GM21737 (cell line): ENCODE data around the gene CEP70.
"Not testable (repeated sequence)": the region's sequence is repeated elsewhere in the genome, so short reads cannot be mapped to it uniquely, and the experiment has no call there.

Source experiments
- ATAC-seq: cut with Tn5 transposase; IDR thresholded peaks from one replicate; pipeline ENCODE4 v1.9.1; 2021; ENCODE audit warnings: mild to moderate bottlenecking, moderate library complexity; ENCODE audit not compliant: unreplicated experiment

CEP70 gene, protein sequence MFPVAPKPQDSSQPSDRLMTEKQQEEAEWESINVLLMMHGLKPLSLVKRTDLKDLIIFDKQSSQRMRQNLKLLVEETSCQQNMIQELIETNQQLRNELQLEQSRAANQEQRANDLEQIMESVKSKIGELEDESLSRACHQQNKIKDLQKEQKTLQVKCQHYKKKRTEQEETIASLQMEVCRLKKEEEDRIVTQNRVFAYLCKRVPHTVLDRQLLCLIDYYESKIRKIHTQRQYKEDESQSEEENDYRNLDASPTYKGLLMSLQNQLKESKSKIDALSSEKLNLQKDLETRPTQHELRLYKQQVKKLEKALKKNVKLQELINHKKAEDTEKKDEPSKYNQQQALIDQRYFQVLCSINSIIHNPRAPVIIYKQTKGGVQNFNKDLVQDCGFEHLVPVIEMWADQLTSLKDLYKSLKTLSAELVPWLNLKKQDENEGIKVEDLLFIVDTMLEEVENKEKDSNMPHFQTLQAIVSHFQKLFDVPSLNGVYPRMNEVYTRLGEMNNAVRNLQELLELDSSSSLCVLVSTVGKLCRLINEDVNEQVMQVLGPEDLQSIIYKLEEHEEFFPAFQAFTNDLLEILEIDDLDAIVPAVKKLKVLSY

DNA sequence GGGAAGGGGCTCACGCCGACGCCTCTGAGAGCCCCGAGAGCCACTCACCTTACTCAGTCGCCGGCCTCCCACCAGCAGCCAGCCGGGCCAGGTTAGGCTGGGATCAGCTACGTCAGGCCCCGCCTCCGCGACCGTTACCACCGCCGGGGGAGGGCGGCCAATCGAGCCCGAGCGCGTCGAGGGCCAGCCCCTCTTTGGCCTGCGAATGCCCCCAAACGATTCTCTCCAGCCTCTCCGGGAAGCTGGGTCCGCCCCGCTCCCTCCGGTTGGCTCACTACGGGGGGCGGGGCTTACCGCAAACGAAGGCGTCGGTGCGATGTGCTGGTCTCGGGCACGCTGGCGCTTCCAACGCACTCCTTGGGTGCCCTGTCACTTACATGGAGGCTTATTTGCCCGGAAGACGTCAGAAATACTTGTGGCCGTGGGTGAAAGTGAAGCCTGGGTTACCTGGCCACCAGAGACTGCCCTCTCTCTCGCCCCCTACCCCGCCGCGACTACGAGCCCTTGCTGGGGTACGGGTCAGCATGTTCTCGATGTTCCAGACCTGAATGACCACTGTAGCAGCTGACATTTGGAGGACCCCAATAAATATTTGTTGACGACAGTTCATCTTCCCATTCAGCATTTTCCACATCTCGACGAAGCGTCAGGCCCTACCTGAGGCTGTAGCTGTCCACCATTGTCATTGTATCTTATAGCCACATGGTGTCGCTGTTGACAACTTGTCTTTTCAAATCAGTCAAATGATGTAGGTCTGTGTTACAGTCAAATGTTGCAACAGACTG is at the start of gene CEP70:
Gene CEP70 (minus strand): TSS at position 111 of the 785 bp plus-strand sequence. CDS start 21,333 bp downstream, outside the sequence.
- ATAC-seq = peak; percentile 79

DNA sequence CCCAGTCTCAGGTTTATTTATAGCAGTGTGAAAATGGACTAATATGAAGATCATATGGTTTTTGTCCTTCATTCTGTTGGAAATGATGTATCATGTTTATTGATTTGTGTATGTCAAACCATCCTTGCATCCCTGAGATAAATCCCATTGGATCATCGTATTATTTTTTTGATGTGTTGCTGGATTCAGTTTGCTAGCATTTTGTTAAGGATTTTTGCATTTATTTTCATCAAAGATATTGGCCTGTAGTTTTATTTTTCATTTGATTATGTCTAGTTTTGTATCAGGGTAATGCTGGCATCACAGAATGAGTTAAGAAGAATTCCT is 48.8 kb upstream of the CEP70 start:
- ATAC-seq = no peak

DNA sequence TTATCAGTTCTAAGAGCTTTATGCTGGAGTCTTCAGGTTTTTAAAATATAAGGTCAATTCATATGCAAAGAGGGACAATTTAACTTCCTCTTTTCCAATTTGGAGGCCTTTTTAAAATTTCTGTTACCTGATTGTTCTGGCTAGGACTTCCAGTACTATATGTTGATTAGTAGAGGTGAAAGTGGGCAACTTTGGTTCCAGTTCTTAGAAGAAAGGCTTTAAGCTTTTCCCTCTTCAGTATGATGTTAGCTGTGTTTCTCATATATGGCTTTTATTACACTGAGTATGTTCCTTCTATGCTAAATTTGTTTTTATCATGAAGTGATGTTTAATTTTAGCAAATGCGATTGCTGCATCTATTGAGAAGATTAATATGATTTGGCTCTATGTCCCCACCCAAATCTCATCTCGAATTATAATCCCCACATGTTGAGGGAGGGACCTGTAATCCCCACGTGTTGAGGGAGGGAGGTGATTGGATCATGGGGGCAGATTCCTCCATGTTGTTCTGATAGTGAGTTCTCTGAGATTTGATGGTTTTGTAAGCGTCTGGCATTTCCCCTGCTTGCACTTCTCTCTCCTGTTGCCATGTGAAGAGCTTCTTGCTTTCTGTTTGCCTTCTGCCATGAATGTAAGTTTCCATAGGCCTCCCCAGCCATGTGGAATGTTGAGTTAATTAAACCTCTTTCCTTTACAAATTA is 48.3 kb upstream of the CEP70 start:
- ATAC-seq = no peak

DNA sequence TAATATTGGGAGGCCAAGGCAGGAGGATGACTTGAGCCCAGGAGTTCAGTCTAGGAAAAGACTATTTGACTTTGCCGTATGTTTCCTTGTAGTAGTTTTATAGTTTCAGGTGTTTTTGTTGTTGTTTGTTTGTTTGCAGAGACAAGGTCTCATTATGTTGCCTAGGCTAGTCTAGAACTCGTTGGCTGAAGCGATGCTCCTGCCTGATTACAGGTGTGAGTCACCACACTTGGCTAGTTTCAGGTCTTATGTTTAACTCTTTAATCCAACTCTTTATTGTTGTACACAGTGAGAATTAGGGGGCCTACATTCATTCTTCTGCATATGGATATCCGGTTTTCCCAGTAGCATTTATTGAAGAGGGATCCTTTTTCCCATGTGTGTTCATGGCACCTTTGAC is 46.5 kb upstream of the CEP70 start:
- no peak for ATAC-seq

DNA sequence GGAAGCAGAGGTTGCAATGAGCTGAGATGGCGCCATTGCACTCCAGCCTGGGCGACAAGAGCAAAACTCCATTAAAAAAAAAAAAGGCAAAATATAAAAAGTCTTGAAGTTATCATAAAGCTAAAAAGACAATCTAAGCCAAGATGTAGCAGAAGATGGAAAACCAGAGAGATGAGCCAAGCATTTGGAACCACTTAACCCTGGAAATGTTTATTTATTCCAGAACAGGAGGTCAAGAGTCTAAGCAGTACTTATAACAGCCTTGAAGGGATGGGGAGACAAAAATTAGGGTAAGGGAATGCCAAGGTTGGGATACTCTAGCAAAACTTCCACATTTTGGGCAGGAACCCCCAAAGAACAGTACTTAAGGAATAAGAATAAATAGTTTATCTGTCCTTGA is 44.6 kb upstream of the CEP70 start:
- ATAC-seq = no peak

DNA sequence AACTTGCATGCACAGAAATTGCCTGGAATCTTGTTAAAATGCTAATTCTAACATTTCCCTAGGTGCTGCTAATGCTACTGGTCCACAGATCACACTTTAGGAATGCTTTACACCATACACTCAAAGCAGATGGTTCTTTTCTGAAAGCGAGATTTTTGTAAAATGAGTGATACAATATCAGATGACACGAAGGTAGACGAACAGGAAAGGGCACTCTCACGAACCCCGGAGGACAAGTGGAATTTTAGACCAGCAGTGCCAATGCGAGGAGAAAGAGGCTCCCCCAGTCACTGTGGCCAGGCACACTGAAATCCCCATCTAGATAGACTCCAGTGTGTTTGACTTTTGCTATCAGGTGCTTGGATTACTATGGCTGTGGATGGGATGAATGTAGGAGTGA is 35.5 kb upstream of the CEP70 start:
- no peak for ATAC-seq

DNA sequence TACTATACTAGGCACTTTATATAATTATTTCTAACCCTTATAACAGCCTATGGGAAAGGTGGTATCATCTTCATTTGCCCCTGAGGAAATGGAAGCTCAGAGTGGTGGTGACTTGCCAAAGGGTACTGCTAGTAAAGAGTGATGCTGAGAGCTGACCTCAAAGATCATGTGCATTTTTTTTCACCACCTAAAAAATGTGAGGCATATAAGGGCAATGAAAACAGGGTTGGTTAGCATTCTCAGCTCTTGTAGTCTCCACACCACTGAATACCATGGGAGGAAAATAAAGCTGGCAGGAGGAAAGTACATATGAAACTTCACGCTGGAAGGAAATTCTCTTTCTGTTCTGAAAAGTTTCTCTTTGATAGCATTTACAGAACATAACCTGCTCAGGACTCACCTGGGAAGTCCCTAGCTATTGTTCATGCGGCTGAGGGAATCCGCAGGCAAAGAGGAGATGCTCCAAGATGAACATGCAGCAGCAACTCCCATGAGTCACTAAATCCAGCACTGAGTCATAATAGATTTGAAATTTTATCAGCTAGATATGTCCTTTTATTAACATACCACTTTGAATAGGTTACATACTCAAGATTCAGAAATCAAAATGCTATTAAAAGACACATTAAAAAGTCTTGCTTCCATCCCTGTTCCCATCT is 31.8 kb upstream of the CEP70 start:
- ATAC-seq = no peak

DNA sequence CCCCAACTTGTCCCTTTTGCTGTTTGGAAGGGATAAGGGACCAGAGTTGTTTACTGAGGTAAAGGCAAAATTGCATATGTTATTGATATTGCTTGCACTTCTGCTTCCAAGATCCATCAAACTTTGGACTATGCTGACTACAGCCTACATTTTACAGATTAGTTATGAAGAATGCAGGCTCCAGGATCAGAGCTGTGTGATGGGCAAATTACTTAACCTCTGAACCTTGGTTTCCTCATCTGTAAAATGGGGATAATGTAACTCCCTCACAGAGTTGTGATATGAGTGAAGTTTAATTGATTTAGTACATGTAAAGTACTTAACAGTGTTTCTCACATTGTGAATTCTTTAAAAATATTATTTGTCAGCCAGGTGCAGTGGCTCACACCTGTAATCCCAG is 30.5 kb upstream of the CEP70 start:
- ATAC-seq = no peak

DNA sequence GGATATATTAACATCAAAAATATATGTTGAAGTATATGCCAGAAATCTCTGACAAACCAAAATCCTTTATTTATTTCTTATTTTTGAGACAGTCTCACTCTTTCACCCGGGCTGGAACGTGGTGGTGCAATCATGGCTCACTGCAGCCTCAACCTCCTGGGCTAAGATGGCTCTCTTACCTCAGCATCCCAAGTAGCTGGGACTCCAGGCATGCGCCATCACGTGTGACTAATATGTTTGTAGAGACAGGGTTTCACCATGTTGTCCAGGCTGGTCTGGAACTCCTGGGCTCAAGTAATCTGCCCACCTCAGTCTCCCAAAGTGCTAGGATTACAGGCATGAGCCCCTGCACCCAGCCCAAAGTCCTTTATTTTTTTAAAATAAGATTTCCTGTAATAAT is 26.4 kb upstream of the CEP70 start:
- ATAC-seq = no peak

DNA sequence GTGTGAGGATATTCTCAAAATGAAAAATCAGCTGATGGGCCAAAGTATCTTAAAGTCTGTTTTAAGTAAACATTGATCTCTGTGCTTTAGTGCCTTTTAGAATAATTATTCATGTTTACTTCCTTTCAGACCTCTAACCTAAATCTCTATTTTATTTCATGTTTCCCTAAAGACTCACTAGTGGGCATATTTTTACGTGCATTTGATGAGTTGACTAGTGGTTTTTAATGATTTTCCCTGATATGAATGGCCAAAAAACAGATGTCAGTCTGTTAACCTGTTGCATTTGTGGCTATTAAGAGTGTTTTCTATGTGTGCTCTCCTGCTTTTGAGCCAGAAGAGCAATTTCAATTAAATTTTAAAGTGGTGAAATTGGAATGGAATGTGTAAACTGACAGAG is 21.4 kb upstream of the CEP70 start:
- ATAC-seq = no peak

DNA sequence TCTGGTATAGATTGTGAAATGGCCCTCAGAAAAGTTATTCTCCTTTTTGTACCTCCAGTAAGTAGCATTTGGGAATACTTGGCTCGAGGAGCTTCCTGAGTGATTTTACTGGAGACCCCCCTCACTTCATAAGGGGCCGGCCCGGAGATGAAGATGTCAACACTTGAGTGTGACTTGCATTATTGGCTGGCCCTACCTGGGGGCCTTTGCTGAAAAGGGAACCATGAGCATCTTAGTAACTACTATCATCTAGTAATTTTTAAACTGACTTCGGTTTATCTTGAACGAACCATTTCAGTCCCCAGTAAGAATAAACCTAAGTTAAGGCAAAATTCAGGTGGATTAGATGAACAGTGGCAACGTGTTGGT is 15.8 kb upstream of the CEP70 start:
- no peak for ATAC-seq

DNA sequence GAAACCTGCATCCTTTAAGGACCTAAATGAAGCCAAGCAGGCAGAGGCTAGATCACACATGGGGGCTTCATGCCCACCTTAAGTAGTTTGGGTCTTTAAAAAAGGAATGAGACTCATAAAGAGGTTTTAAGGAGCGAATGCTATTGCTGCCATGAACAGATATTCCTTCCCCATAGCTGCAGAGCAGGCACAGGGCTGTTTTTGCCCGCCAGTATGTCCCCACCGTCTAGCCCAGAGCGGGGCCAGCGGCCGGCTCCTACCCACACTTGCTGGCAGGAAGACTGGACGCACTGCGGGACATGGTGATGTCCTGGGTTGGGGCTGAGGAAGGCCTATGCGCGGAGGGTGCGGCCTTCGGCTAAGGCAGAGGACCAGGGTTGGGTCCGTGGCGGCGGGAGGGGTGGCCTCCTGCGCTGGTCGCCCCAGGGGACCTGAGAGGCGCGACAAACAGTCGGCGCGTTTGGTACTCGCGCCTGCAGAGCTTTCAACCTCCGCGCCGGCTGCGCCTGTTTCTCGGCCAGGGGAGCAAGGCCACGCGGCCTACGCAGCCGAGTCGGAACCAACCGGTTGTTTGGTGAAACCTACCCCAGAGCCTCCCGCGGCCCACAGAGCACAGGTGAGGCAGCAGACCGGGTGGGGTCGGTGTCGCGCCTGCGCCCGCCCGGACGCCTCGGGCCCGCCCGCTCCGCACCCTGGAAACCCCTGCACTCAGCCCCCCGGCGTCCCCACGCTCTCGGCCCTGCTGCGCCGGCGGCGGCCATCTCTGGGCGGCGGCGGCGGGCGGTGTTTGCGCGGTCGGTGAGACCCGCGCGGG is 14.5 kb upstream of the CEP70 start, which contains the start of gene FAIM:
Gene FAIM (plus strand): TSS at position 450 of the 814 bp plus-strand sequence. CDS start 10,956 bp downstream, outside the sequence.
- ATAC-seq = peak; percentile 71

DNA sequence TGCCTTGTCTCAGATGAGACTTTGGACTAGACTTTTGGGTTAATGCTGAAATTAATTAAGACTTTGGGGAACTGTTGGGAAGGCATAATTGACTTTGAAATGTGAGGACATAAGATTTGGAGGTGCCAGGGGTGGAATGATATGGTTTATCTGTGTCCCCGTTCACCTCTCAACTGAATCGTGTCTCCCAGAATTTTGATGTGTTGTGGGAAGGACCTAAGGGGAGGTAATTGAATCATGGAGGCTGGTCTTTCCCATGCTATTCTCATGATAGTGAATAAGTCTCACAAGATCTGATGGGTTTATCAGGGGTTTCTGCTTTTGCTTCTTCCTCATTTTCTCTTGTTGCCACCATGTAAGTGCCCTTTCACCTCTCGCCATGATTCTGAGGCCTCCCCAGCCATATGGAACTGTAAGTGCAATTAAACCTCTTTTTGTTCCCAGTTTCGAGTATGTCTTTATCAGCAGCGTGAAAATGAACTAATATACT is 10.1 kb upstream of the CEP70 start:
- ATAC-seq = not testable (repeated sequence)

DNA sequence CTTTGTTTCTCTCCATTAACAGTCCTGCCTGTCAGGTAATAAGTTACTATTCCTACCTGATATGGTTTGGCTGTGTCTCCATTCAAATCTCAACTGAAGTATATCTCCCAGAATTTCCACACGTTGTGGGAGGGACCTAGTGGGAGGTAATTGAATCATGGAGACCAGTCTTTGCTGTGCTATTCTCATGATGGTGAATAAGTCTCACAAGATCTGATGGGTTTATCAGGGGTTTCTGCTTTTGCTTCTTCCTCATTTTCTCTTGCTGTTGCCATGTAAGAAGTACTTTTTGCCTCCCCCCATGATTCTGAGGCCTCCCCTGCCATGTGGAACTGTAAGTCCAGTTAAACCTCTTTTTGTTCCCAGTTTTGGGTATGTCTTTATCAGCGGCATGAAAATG is 7.6 kb upstream of the CEP70 start:
- ATAC-seq = not testable (repeated sequence)

DNA sequence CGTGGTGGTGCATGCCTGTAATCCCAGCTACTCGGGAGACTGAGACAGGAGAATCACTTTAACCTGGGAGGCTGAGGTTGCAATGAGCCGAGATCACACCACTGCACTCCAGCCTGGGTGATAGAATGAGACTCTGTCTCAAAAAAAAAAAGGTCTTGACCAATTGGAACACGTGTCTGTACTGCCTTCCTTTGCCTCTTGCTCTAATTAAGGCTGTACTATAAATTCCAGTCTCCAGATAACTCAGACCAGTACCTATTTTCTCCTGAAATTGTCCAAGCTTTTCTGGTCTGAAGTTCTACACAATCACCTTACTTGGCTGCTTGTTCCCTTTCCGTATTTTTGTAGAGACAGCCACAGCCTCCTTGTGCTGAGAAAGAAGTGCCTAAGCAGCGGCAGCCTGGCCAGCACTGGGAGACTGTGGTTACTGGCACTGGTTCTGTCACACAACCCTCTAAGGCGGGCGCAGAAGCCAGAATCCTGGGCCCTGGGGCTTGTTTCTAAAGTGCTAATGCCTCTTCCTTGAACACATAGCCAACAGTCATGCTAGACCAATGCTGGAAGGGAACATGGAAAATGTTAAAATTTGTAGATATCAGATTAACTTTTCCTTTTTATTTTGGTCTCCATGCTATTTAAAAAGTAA is 6.2 kb upstream of the CEP70 start:
- no peak for ATAC-seq

DNA sequence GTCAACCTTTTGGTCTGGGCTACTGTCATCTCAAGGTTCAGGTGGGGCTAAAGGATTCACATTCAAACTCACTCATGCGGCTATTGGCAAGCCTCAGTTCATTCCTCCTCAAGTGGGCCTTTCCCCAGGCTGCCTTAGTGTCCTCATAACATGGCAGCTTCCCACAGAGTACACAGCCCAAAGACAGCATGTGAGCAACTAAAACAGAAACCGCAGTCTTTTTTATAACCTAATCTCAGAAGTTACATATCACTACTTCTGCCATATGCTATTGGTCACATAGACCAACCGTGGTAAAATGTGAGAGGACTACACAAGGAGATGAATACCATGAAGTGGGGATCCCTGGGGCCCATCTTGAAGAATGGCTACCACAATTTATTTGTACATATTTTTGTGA is 4.5 kb upstream of the CEP70 start:
- no peak for ATAC-seq

DNA sequence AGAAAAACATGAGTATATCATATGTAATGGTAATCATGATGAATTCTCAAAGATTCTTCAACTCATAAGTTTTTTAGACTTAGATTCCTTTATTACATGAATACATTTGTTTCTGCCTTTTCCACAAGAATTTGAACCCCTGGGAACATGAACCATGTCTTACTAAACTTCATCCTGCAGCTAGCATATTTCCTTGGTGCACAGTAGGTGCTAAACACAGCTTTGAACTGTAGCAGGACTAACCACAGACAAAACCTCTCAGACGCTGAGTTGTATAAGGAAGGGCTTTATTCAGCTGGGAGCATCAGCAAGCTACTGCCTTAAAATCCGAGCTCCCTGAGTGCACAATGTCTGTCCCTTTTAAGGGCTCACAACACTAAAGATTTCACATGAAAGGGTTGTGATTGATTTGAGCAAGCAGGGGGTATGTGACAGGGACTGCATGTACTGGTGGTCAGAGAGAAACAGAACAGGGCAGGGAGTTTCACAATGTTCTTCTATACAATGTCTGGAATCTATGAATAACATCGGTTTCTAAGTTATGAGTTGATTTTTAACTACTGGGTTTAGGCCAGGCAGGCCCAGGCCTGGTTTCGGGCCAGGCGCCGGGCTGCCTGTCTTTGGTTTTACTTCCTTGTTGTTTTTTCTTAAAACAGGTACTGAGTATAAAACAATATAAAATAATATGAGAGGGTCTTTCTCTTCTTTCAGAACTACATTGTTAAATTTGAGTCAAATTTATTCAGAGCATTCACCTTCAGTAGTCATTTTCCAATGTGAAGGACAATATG is 3.3 kb upstream of the CEP70 start:
- not testable (repeated sequence) for ATAC-seq

DNA sequence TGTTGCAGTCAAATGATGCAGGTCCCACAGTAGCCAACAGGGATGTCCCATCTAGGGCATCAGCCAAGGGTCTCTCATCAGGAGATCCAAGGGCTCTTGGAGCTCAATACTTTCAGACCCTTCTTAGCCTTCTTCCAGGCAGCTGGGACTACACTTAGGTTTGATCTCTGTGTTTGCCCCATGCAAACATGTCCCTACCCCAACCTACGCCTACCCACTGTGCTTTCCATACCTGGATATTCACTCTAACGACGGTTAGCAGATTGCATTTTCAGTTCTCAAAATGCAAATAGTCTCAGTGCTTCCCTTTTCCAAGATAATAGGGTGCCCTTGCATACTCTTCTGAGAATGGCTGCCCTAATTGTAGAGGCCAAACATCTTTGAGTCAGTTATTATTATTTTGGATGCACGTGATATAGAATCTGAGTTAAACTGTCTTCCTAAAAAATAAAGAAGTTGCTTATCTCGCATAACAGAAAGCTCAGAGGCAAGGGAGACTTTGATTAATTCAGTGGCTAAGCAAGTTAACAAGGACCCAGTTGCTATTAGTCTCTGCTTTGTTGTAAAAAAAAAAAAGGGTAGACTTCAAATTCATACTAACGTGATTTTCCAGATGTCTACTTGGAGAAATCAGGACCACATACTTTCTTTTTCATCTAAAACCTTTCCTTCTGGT is 1.0 kb upstream of the CEP70 start:
- ATAC-seq = no peak
